Neural progenitor cell (in vitro differentiated cells): ENCODE results near the gene HS3ST3A1. TPM values are rescaled to one million over a fixed set of nuclear protein-coding genes. Genes with fewer than 3 reads are reported as not detected.
A peak's percentile ranks its signal among the peaks of the same experiment; 100 is the strongest.

ENCODE experiments used
- DNase-seq: peaks from one replicate; pipeline ENCODE4 v3.0.0-alpha.2; 2016; ENCODE audit warnings: low spot score
- H2AFZ ChIP-seq: fragments of 200-600 bp; sonication (generic); replicated peaks from 2 replicates; pipeline ENCODE4 v1.6.1; 2016; ENCODE audit warnings: antibody characterized with exemption
- H3F3A ChIP-seq: fragments of 200-600 bp; sonication (generic); 2 replicates; pipeline ENCODE4 v1.6.1; 2016; ENCODE audit warnings: antibody characterized with exemption, low read depth
- H3K27ac ChIP-seq: fragments of 200-600 bp; sonication (generic); 2 replicates; pipeline ENCODE4 v1.5.1; 2016; ENCODE audit warnings: mild to moderate bottlenecking
- H3K27me3 ChIP-seq: fragments of 200-600 bp; sonication (generic); 2 replicates; pipeline ENCODE4 v1.6.1; 2016; ENCODE audit warnings: mild to moderate bottlenecking, moderate library complexity
- H3K36me3 ChIP-seq: fragments of 200-600 bp; sonication (generic); 2 replicates; pipeline ENCODE4 v1.5.1; 2016
- H3K4me1 ChIP-seq: fragments of 200-600 bp; sonication (generic); 2 replicates; pipeline ENCODE4 v1.6.1; 2016; ENCODE audit warnings: mixed run types
- H3K4me2 ChIP-seq: fragments of 200-600 bp; sonication (generic); 2 replicates; pipeline ENCODE4 v1.6.1; 2016
- H3K4me3 ChIP-seq: fragments of 200-600 bp; sonication (generic); 2 replicates; pipeline ENCODE4 v1.5.1; 2016
- H3K79me2 ChIP-seq: fragments of 200-600 bp; sonication (generic); 2 replicates; pipeline ENCODE4 v1.6.1; 2016; ENCODE audit warnings: low read depth
- H3K9ac ChIP-seq: fragments of 200-600 bp; sonication (generic); 2 replicates; pipeline ENCODE4 v1.6.1; 2016
- H3K9me3 ChIP-seq: fragments of 200-600 bp; sonication (generic); 2 replicates; pipeline ENCODE4 v1.5.1; 2016; ENCODE audit warnings: low read depth
- H4K20me1 ChIP-seq: fragments of 200-600 bp; sonication (generic); 2 replicates; pipeline ENCODE4 v1.6.1; 2016; ENCODE audit warnings: low read depth
- H3K27ac Mint-ChIP-seq: 3 replicates; pipeline ENCODE4 v1.8.0; 2021; ENCODE audit warnings: mixed read lengths
- H3K27me3 Mint-ChIP-seq: 2 replicates; pipeline ENCODE4 v1.8.0; 2022; ENCODE audit warnings: low read depth, mild to moderate bottlenecking, inconsistent platforms, moderate library complexity, mixed read lengths; ENCODE audit not compliant: insufficient read depth
- H3K36me3 Mint-ChIP-seq: 3 replicates; pipeline ENCODE4 v1.8.0; 2021; ENCODE audit warnings: mixed read lengths
- H3K4me1 Mint-ChIP-seq: 3 replicates; pipeline ENCODE4 v1.8.0; 2021; ENCODE audit warnings: mixed read lengths
- H3K4me3 Mint-ChIP-seq: 3 replicates; pipeline ENCODE4 v1.8.0; 2021; ENCODE audit warnings: mild to moderate bottlenecking, moderate library complexity, mixed read lengths
- H3K9me3 Mint-ChIP-seq: 3 replicates; pipeline ENCODE4 v1.8.0; 2020; ENCODE audit warnings: mixed read lengths
- EZH2 ChIP-seq: fragments of 200-600 bp; sonication (generic); IDR thresholded peaks from 2 replicates; pipeline ENCODE4 v1.6.1; 2017; ENCODE audit warnings: antibody characterized with exemption, mild to moderate bottlenecking, moderate library complexity
- EZH2phosphoT487 ChIP-seq: fragments of 200-600 bp; sonication (generic); IDR thresholded peaks from 2 replicates; pipeline ENCODE4 v1.6.1; 2017; ENCODE audit warnings: antibody characterized with exemption
- total RNA-seq: library from RNA; depleted of rRNA; stranded (reverse); fragments of >200 nt; gene quantifications from 2 replicates; pipeline ENCODE4 v1.2.3, GENCODE V29; 2015; ENCODE audit warnings: low replicate concordance
- TF ChIP-seq, protein P1 (sequence below): fragments of 200-600 bp; sonication (generic); IDR thresholded peaks from 2 replicates; pipeline ENCODE4 v1.5.1; 2017; ENCODE audit warnings: antibody characterized with exemption, mild to moderate bottlenecking

The HS3ST3A1 gene
- total RNA-seq, result 3.0 and 8.4 TPM in 2 replicates

DNA sequence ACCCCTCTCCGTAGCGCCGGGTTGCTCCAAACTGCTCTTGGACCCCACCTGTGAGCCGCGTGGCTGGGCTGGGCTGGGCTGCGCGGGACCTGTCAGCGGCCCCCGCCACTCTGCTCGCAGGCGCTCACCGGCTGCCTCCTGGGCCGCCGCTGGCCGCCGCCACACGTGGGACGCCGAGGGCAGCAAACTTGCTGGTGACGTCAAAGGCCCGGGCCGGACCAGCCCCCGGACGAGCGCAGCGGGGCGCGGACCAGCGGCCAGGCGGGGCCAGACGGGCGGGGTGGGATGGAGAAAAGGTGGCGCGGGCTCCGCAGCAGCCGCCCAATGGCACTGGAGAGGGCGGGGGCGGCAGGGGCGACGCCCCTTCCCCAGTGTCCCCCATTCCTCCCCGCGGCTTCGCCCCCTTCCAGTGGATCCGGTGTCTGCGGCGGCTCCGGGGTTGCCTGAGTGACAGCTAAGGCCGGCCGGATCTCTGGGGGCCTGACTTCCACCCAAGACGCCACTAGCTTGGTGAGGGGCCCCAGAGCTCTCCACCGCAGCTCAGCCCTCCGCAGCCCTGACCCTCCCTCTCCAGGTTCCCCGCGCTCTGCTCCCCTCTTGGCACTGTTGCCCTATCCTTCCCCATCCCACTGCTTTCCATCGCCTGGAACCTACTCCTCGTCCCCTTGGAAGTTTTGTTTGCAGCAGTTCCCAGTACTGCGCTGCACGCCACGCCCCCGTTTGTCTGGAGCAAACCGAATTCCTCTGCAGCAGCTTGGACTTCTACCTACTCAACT, at the start of gene HS3ST3A1:
Gene HS3ST3A1, minus strand, starts transcription at position 154 of the 776 bp plus-strand sequence. CDS start 800 bp downstream, outside the sequence.
- peak within 1 kb of the TSS; percentile 98 for H3K4me3 Mint-ChIP-seq
- H3K27me3 Mint-ChIP-seq, result peaks cover 10% of the 10 kb centered on the region
- peaks cover 48% of the 10 kb centered on the region for H3K27me3 ChIP-seq
- H3K27ac ChIP-seq, result peak within 1 kb of the TSS; percentile 53
- no peaks in the 10 kb centered on the region for H3K9me3 ChIP-seq
- no peak for TF ChIP-seq EZH2phosphoT487
- TF ChIP-seq EZH2, result no peak
- TF ChIP-seq, protein P1, sequence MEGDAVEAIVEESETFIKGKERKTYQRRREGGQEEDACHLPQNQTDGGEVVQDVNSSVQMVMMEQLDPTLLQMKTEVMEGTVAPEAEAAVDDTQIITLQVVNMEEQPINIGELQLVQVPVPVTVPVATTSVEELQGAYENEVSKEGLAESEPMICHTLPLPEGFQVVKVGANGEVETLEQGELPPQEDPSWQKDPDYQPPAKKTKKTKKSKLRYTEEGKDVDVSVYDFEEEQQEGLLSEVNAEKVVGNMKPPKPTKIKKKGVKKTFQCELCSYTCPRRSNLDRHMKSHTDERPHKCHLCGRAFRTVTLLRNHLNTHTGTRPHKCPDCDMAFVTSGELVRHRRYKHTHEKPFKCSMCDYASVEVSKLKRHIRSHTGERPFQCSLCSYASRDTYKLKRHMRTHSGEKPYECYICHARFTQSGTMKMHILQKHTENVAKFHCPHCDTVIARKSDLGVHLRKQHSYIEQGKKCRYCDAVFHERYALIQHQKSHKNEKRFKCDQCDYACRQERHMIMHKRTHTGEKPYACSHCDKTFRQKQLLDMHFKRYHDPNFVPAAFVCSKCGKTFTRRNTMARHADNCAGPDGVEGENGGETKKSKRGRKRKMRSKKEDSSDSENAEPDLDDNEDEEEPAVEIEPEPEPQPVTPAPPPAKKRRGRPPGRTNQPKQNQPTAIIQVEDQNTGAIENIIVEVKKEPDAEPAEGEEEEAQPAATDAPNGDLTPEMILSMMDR, result no peak
- H3K79me2 ChIP-seq, result no peaks in the 10 kb centered on the region
- H3K27ac Mint-ChIP-seq, result peak within 1 kb of the TSS; percentile 58
- H2AFZ ChIP-seq, result peak within 1 kb of the TSS; percentile 83
- peak within 1 kb of the TSS; percentile 84 for H3K4me2 ChIP-seq
- peaks cover 22% of the 10 kb centered on the region for H3K4me1 Mint-ChIP-seq
- DNase-seq, result peak; percentile 92
- no peak within 1 kb of the TSS for H3K9ac ChIP-seq
- H3K4me1 ChIP-seq, result peaks cover 19% of the 10 kb centered on the region
- no peaks in the 10 kb centered on the region for H3K36me3 ChIP-seq
- H3K4me3 ChIP-seq, result peak within 1 kb of the TSS; percentile 58
- H4K20me1 ChIP-seq, result peaks cover 6% of the 10 kb centered on the region
- peaks cover 35% of the 10 kb centered on the region for H3F3A ChIP-seq
- H3K36me3 Mint-ChIP-seq, result no peaks in the 10 kb centered on the region
- peaks cover 2% of the 10 kb centered on the region for H3K9me3 Mint-ChIP-seq

DNA sequence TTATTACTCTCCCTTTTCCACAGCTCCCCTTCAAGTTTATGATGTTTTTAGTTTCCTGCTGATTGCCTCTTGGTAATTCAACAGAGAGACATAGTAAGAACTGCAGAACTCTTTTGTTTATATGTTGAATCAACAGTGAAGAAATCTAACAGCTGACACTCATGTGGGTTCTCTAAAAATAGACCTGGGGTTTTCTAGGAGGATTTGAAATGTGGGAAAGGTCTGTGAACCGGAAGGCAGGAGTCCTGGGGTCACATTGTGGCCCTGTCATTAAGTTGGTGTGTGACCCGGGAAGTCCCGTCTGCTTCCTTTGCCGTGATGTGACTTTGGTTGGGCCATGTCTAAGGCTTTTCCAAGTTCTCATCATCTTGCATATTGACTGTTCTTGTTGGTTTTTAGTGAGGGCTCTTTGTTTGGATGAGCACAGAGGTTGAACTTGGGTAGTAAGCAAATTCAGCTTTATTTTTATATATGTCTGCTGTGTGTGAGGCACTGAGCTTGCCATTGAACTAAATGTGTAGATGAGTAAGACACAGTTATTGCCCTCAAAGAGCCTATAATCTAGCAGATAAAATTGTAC, 48.5 kb upstream of the HS3ST3A1 start:
- Mint-ChIP-seq H3K27me3 (peaks cover 4% of the 10 kb centered on the region), H3K36me3 (no peaks in the 10 kb centered on the region), H3K27ac (no peak overlapping the region), H3K4me1 (no peaks in the 10 kb centered on the region), H3K4me3 (no peak overlapping the region), H3K9me3 (no peaks in the 10 kb centered on the region)
- no peak overlapping the region for H3K9ac ChIP-seq
- H3K79me2 ChIP-seq, result no peaks in the 10 kb centered on the region
- no peak overlapping the region for H3K4me3 ChIP-seq
- no peaks in the 10 kb centered on the region for H4K20me1 ChIP-seq
- no peaks in the 10 kb centered on the region for H3F3A ChIP-seq
- no peak overlapping the region for H3K27ac ChIP-seq
- H3K9me3 ChIP-seq, result no peaks in the 10 kb centered on the region
- peaks cover 12% of the 10 kb centered on the region for H3K4me1 ChIP-seq
- TF ChIP-seq EZH2, result no peak
- TF ChIP-seq EZH2phosphoT487, result no peak
- TF ChIP-seq, protein P1, result no peak
- H3K4me2 ChIP-seq, result no peak overlapping the region
- DNase-seq, result no peak
- no peak overlapping the region for H2AFZ ChIP-seq
- no peaks in the 10 kb centered on the region for H3K27me3 ChIP-seq
- H3K36me3 ChIP-seq, result no peaks in the 10 kb centered on the region

DNA sequence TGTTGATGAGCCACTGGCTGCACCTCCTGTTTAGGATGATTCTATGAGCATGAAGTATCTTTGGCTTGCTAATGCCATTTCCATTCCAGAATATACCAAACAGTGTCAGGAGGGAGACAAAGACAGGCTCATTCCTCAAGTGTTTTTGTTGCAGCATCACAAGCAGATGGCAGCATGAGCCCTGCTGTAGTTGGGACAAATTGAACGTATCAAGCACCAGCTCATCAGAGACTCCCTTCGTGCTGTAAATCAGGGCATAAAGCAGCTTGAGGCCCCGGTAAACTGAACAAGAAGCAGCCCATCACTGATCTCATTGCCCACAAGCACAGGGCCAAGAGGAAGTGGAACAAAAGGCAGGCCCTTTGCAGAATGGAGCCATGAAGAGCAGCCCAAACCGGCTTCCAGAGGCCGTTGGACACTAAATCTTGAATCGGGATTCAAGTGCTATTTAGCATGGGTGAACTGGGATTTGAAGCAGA, 45.9 kb upstream of the HS3ST3A1 start:
- Histone ChIP-seq H3K4me1 (peaks cover 27% of the 10 kb centered on the region), H4K20me1 (no peaks in the 10 kb centered on the region), H2AFZ (peak overlapping the region; percentile 83), H3K4me2 (no peak overlapping the region), H3K36me3 (no peaks in the 10 kb centered on the region), H3K4me3 (no peak overlapping the region), H3K9ac (no peak overlapping the region), H3K27me3 (no peaks in the 10 kb centered on the region), H3K79me2 (no peaks in the 10 kb centered on the region), H3F3A (peaks cover 17% of the 10 kb centered on the region), H3K27ac (no peak overlapping the region), H3K9me3 (no peaks in the 10 kb centered on the region)
- H3K27me3 Mint-ChIP-seq, result peaks cover 3% of the 10 kb centered on the region
- H3K9me3 Mint-ChIP-seq, result no peaks in the 10 kb centered on the region
- DNase-seq, result no peak
- peaks cover 16% of the 10 kb centered on the region for H3K4me1 Mint-ChIP-seq
- peak overlapping the region; percentile 29 for H3K27ac Mint-ChIP-seq
- H3K36me3 Mint-ChIP-seq, result no peaks in the 10 kb centered on the region
- no peak overlapping the region for H3K4me3 Mint-ChIP-seq
- TF ChIP-seq EZH2phosphoT487, result no peak
- TF ChIP-seq, protein P1, result peak; percentile 16
